Upper lobe of left lung (tissue), 6 donors: ENCODE results near the gene RHBDL1. TPM values are rescaled to one million over a fixed set of nuclear protein-coding genes. Genes with fewer than 3 reads are reported as not detected.
A peak's percentile ranks its signal among the peaks of the same experiment; 100 is the strongest.

Source experiments
- ATAC-seq, 2 donors: fragments of 200-7000 bp; cut with Tn5 transposase; one replicate each; pipeline ENCODE4 v1.9.1; 2022; ENCODE audit warnings: mild to moderate bottlenecking in 2 of 2, moderate library complexity in 2 of 2; ENCODE audit not compliant: low FRiP score in 2 of 2
- DNase-seq, 2 donors: peaks; one replicate each; pipeline ENCODE4 v3.0.0-alpha.2; 2019 to 2020
- H3K27ac ChIP-seq, 4 donors: fragments of 200-600 bp; sonication (generic); one replicate each; pipeline ENCODE4 v1.5.1; 2016 to 2019
- H3K27me3 ChIP-seq, 4 donors: fragments of 200-600 bp; sonication (generic); one replicate each; pipeline ENCODE4 v1.5.1; 2017 to 2019
- H3K36me3 ChIP-seq, 4 donors: fragments of 200-600 bp; sonication (generic); one replicate each; pipeline ENCODE4 v1.5.1; 2016 to 2019
- H3K4me1 ChIP-seq, 4 donors: fragments of 200-600 bp; sonication (generic); one replicate each; pipeline ENCODE4 v1.5.1; 2018 to 2019
- H3K4me3 ChIP-seq, 4 donors: fragments of 200-600 bp; sonication (generic); one replicate each; pipeline ENCODE4 v1.5.1; 2017 to 2019; ENCODE audit warnings: mild to moderate bottlenecking in 2 of 4, moderate library complexity in 1 of 4
- H3K9me3 ChIP-seq, 4 donors: fragments of 200-600 bp; sonication (generic); one replicate each; pipeline ENCODE4 v1.5.1; 2018 to 2019
- EP300 ChIP-seq, 4 donors: sonication (generic); formaldehyde crosslinking; IDR thresholded peaks; one replicate each; pipeline ENCODE4 v1.5.1; 2017; ENCODE audit warnings: antibody characterized with exemption in 4 of 4, control low read depth in 2 of 4
- POLR2A ChIP-seq, 4 donors: fragments of 450-650 bp; IDR thresholded peaks; one replicate each; pipeline ENCODE4 v1.5.1; 2016 to 2017; ENCODE audit warnings: antibody characterized with exemption in 4 of 4, mild to moderate bottlenecking in 2 of 4
- POLR2AphosphoS5 ChIP-seq, 2 donors: sonication (generic); formaldehyde crosslinking; IDR thresholded peaks; one replicate each; pipeline ENCODE4 v1.5.1; 2017; ENCODE audit warnings: antibody characterized with exemption in 2 of 2
- WGBS, 2 donors: methylation state at CpG; one replicate each; pipeline ENCODE4 v1.1.5; 2017 to 2018; 5-methylcytosine and 5-hydroxymethylcytosine counted together
- total RNA-seq, 6 donors: library from RNA; depleted of rRNA in 4 of 6; stranded (reverse); fragments of >200 nt in 4 of 6; gene quantifications; one replicate each; pipeline versions ENCODE4 v1.1.0 to v1.2.1, GENCODE V29; 2016 to 2021
- TF ChIP-seq, protein P1 (sequence below), 6 experiments: fragments of 450-650 bp in 4 of 6; fragments of 200-600 bp in 2 of 6; sonication (generic) in 2 of 6; IDR thresholded peaks; one replicate each; pipeline ENCODE4 v1.5.1; 2016 to 2019; ENCODE audit warnings: antibody characterized with exemption in 6 of 6
- donor health status: DM: no; HTN: no; CAD: no; lungs with moderate emphysema.
- donor health status: DM: no; HTN: yes; CAD: no; lungs with severe emphysema.

Gene RHBDL1
- total RNA-seq, 6 donors from 2014 or later, result 0.59 to 2.1 (median 0.76) TPM; not detected in 1

DNA sequence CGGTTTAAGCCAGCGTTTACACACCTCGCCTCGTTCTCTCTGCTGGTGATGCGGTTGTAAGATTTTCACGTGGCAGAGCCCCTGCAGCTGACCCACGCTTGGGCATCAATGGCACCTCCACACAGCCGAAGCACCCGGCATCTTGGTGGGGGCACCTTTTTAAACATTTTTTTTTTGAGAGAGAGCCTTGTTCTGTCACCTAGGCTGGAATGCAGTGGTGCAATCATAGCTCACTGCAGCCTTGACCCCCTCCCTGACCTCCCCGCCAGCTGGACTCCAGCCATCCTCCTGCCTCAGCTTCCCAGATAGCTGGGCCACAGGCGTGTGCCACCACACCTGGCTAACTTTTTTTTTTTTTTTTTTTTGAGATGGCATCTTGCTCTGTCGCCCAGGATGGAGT is 21.4 kb upstream of the RHBDL1 start:
- no peaks in the 10 kb centered on the region for H3K27me3 ChIP-seq
- peaks cover 7 to 22% (median 11%) of the 10 kb centered on the region in 4 donors for H3K4me1 ChIP-seq
- no peak for ATAC-seq
- peaks cover 0 to 47% (median 14%) of the 10 kb centered on the region in 4 donors for H3K36me3 ChIP-seq
- TF ChIP-seq EP300 (IDR thresholded peaks at IDR 0.05), result no peak
- no peak for TF ChIP-seq POLR2AphosphoS5 (IDR thresholded peaks at IDR 0.05)
- no peak for TF ChIP-seq POLR2A (IDR thresholded peaks at IDR 0.05)
- TF ChIP-seq, protein P1, sequence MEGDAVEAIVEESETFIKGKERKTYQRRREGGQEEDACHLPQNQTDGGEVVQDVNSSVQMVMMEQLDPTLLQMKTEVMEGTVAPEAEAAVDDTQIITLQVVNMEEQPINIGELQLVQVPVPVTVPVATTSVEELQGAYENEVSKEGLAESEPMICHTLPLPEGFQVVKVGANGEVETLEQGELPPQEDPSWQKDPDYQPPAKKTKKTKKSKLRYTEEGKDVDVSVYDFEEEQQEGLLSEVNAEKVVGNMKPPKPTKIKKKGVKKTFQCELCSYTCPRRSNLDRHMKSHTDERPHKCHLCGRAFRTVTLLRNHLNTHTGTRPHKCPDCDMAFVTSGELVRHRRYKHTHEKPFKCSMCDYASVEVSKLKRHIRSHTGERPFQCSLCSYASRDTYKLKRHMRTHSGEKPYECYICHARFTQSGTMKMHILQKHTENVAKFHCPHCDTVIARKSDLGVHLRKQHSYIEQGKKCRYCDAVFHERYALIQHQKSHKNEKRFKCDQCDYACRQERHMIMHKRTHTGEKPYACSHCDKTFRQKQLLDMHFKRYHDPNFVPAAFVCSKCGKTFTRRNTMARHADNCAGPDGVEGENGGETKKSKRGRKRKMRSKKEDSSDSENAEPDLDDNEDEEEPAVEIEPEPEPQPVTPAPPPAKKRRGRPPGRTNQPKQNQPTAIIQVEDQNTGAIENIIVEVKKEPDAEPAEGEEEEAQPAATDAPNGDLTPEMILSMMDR (IDR thresholded peaks at IDR 0.05), result no peak
- 87 to 97% methylated on average over 12 of the region's 12 CpGs for WGBS, 2 donors
- H3K27ac ChIP-seq, result no peak overlapping the region
- no peak for DNase-seq
- no peak overlapping the region for H3K4me3 ChIP-seq
- H3K9me3 ChIP-seq, result no peaks in the 10 kb centered on the region

DNA sequence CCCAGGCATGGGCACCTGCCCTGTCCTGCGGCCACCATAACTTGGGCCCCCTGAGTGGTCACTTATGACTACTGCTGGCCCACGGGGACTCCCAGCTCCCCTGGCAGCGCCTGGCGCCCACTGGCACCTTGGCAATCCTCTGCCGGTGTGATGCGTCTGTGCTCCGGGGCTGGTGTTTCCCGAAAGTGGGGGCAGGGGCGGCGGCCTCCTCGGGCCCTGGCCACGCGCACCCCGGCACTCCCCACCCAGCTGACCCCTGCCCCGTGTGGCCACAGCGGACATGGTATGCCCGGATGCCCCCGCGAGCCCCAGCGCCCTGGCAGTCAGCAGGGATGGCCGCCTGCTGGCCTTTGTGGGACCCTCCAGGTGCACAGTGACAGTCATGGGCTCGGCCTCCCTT is 18.0 kb upstream of the RHBDL1 start:
- Histone ChIP-seq H3K27ac (no peak overlapping the region), H3K36me3 (peaks cover 0 to 45% (median 14%) of the 10 kb centered on the region in 4 donors), H3K4me1 (peaks cover 13 to 26% (median 14%) of the 10 kb centered on the region in 4 donors), H3K4me3 (no peak overlapping the region), H3K27me3 (no peaks in the 10 kb centered on the region), H3K9me3 (no peaks in the 10 kb centered on the region)
- no peak for ATAC-seq
- 98% methylated on average over 9 to 20 of the region's 22 CpGs for WGBS, 2 donors
- TF ChIP-seq POLR2AphosphoS5 (IDR thresholded peaks at IDR 0.05), result no peak
- TF ChIP-seq, protein P1 (IDR thresholded peaks at IDR 0.05), result no peak
- TF ChIP-seq EP300 (IDR thresholded peaks at IDR 0.05), result no peak
- TF ChIP-seq POLR2A (IDR thresholded peaks at IDR 0.05), result no peak
- DNase-seq, result no peak

DNA sequence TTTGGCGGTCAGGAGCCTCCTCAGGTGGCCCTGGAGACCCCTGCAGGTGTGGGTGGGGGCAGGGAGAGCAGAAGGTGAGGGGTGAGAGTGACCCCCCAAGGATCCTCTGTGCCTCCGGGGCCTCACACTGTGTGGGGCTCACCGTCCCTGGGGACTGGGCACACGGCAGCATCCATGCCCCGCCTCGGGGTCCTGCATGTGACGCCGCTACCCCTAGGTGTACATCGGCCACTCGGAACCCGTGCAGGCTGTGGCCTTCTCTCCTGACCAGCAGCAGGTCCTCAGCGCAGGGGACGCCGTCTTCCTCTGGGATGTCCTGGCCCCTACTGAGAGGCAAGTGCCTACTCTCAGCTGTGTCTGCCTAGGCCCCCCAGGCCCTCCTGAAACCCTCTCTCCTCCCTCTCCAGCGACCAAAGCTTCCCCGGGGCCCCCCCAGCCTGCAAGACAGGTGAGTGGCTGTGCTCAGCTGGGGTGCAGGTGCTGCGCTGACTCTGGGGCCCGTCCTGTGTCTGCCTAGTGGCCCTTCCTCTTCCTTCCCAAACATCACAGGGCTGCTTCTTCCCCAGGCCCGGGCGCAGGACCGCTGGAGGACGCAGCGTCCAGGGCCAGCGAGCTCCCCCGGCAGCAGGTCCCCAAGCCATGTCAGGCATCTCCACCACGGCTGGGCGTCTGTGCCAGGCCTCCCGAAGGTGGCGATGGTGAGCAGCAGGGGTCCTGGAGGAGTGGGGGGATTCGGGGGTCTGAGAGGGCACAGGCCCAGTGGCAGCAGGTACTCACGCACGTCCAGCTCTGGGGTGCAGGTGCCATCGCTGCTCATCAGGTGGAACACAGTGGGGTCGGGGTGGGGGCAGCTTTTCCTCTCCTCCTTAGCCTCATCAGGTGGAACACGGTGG is 16.5 kb upstream of the RHBDL1 start:
- 93 to 98% methylated on average over 6 to 31 of the region's 35 CpGs for WGBS, 2 donors
- TF ChIP-seq POLR2A (IDR thresholded peaks at IDR 0.05) (no peak), EP300 (IDR thresholded peaks at IDR 0.05) (no peak)
- Histone ChIP-seq H3K36me3 (peaks cover 0 to 38% (median 11%) of the 10 kb centered on the region in 4 donors), H3K4me1 (peaks cover 13 to 20% (median 14%) of the 10 kb centered on the region in 4 donors), H3K27me3 (no peaks in the 10 kb centered on the region), H3K9me3 (no peaks in the 10 kb centered on the region), H3K4me3 (no peak overlapping the region), H3K27ac (no peak overlapping the region)
- ATAC-seq (no peak), DNase-seq (no peak)

DNA sequence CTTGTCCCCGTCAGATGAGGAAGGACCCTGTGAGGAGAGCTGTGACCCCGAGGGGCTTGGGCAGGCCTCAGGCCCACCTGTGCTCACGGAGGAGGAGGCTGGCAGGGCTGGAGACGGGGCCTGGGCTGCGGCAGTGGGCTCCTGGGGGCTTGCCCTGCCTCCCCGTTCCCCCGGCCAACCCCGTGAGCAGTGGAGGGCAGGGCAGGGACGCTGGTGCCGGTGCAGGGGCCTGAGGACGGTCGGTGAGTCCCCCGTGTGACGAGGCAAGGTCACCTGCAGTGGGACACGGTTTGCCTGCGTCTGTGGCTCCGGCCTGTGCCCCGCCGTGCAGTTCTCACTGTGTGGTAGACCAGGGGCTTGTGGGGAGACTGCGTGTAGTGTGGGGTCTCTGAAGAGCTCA is 15.9 kb upstream of the RHBDL1 start:
- TF ChIP-seq, protein P1 (IDR thresholded peaks at IDR 0.05), result no peak
- TF ChIP-seq EP300 (IDR thresholded peaks at IDR 0.05), result no peak
- no peak for TF ChIP-seq POLR2A (IDR thresholded peaks at IDR 0.05)
- TF ChIP-seq POLR2AphosphoS5 (IDR thresholded peaks at IDR 0.05), result no peak
- Histone ChIP-seq H3K27ac (peak overlapping the region in 1 of 4 donors; percentile 54), H3K36me3 (peaks cover 0 to 38% (median 11%) of the 10 kb centered on the region in 4 donors), H3K27me3 (no peaks in the 10 kb centered on the region), H3K4me1 (peaks cover 13 to 20% (median 14%) of the 10 kb centered on the region in 4 donors), H3K9me3 (no peaks in the 10 kb centered on the region), H3K4me3 (no peak overlapping the region)
- no peak for ATAC-seq
- DNase-seq, result no peak
- WGBS, 2 donors, result 90 to 91% methylated on average over 5 to 20 of the region's 20 CpGs

DNA sequence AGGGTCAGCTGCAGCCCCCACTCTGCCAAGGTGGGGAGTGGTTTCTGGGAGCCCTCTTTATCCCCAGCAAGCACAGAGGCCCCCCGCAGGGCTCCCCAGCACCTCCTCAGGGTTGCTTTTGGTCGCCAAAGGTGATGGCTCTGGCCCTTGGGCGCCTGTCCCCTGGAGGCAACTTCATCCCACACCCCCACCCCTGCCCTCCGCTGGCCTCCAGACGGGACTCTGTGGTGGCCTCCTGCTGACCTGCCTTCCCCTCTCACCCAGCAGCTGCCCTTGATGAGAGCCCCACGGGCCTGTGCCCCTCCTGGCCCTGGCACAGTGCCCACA is 15.4 kb upstream of the RHBDL1 start:
- 55 to 63% methylated on average over 5 to 6 of the region's 6 CpGs for WGBS, 2 donors

More for the DNA sequence above, 15.4 kb upstream of the RHBDL1 start:
- Histone ChIP-seq H3K4me3 (peak overlapping the region in 1 of 4 donors; percentile 39), H3K9me3 (no peaks in the 10 kb centered on the region), H3K27ac (peak overlapping the region; percentile 54 to 79 (median 60)), H3K36me3 (peaks cover 0 to 34% (median 11%) of the 10 kb centered on the region in 4 donors), H3K27me3 (no peaks in the 10 kb centered on the region), H3K4me1 (peaks cover 13 to 20% (median 14%) of the 10 kb centered on the region in 4 donors)
- TF ChIP-seq POLR2A (IDR thresholded peaks at IDR 0.05) (no peak), POLR2AphosphoS5 (IDR thresholded peaks at IDR 0.05) (no peak), EP300 (IDR thresholded peaks at IDR 0.05) (no peak)
- TF ChIP-seq, protein P1 (IDR thresholded peaks at IDR 0.05), result no peak
- no peak for ATAC-seq
- DNase-seq, result no peak
